WERI-Rb-1 (cell line): Measurements from ENCODE around the gene DENND2C.

Source experiments
- DNase-seq: peaks from one replicate; pipeline ENCODE4 v3.0.0-alpha.2; 2020
- H3K27ac ChIP-seq: fragments of 250-450 bp; sonication (Bioruptor Pico); 2 replicates; pipeline ENCODE4 v1.5.1; 2020; ENCODE audit warnings: mild to moderate bottlenecking, moderate library complexity
- H3K27me3 ChIP-seq: fragments of 250-450 bp; sonication (Bioruptor Pico); 2 replicates; pipeline ENCODE4 v1.5.1; 2021; ENCODE audit warnings: mild to moderate bottlenecking, low read depth, moderate library complexity; ENCODE audit not compliant: insufficient read depth, severe bottlenecking
- H3K36me3 ChIP-seq: fragments of 250-450 bp; sonication (Bioruptor Pico); 2 replicates; pipeline ENCODE4 v1.5.1; 2020; ENCODE audit warnings: mild to moderate bottlenecking, moderate library complexity
- H3K4me3 ChIP-seq: 2 replicates; pipeline ENCODE4 v1.5.1; 2011; ENCODE audit warnings: low read depth, mild to moderate bottlenecking, control low read depth, low read length
- H3K9me3 ChIP-seq: fragments of 250-450 bp; sonication (Bioruptor Pico); 2 replicates; pipeline ENCODE4 v1.5.1; 2021; ENCODE audit warnings: mild to moderate bottlenecking, moderate library complexity; ENCODE audit not compliant: severe bottlenecking
- TF ChIP-seq, protein P1 (sequence below): IDR thresholded peaks from 2 replicates; pipeline ENCODE4 v1.5.1; 2011; ENCODE audit warnings: low read depth, mild to moderate bottlenecking, control low read depth, inconsistent platforms, low read length

The DENND2C gene

DNA sequence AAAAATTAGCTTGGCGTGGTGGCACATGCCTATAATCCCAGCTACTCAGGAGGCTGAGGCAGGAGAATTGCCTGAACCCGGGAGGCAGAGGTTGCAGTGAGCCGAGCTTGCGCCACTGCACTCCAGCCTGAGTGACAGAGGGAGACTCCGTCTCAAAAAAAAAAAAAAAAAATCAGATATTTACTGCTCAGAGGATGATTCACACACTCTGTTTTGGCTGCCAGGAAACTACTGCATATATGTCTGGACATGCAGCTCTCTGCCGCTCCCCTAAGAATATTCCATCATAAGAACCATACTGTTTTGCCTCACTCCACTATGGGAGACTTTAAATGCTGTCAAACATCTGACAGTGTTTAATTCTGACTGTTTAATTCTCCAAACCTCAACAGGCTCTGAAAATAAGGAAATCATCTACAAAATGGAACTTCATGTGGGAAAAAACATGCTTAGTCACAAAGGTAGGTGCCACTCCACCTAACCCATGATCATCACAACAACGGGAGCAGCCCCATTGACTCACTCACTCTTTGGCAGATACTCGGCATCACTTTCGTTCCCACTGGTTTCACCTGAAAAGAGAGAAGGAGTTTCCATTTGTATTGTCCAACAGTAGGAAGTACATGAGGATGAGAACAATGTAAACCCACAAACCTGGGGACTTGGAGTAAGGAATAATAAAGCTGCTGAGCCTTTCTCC lies 59.2 kb downstream of the DENND2C start:
- Histone ChIP-seq H3K9me3 (no peaks in the 10 kb centered on the region), H3K36me3 (no peaks in the 10 kb centered on the region), H3K27ac (no peak overlapping the region), H3K27me3 (no peaks in the 10 kb centered on the region), H3K4me3 (no peak overlapping the region)
- no peak for DNase-seq
- TF ChIP-seq, protein P1, sequence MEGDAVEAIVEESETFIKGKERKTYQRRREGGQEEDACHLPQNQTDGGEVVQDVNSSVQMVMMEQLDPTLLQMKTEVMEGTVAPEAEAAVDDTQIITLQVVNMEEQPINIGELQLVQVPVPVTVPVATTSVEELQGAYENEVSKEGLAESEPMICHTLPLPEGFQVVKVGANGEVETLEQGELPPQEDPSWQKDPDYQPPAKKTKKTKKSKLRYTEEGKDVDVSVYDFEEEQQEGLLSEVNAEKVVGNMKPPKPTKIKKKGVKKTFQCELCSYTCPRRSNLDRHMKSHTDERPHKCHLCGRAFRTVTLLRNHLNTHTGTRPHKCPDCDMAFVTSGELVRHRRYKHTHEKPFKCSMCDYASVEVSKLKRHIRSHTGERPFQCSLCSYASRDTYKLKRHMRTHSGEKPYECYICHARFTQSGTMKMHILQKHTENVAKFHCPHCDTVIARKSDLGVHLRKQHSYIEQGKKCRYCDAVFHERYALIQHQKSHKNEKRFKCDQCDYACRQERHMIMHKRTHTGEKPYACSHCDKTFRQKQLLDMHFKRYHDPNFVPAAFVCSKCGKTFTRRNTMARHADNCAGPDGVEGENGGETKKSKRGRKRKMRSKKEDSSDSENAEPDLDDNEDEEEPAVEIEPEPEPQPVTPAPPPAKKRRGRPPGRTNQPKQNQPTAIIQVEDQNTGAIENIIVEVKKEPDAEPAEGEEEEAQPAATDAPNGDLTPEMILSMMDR: no peak

DNA sequence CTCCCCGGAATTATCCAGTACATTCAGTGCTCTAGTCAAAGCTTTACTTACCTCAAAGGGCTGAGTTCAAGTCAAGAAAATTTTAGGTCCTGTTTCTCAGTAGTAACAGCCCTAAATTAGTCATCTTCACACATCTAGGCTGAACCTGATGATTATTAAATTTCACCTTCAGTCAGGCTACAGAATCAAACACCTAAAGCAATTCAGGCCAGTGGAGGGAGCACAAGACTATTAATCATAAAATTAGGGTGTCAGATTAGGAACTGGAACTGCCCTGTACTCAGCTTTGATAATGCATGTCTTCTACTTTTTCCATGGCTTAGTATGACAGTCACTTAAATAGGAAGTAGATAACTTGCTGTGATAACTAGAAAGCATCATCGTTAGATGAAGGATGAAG lies 60.0 kb downstream of the DENND2C start:
- H3K36me3 ChIP-seq: no peaks in the 10 kb centered on the region
- TF ChIP-seq, protein P1: no peak
- no peaks in the 10 kb centered on the region for H3K27me3 ChIP-seq
- H3K27ac ChIP-seq: no peak overlapping the region
- DNase-seq: no peak
- H3K4me3 ChIP-seq: no peak overlapping the region
- no peaks in the 10 kb centered on the region for H3K9me3 ChIP-seq

DNA sequence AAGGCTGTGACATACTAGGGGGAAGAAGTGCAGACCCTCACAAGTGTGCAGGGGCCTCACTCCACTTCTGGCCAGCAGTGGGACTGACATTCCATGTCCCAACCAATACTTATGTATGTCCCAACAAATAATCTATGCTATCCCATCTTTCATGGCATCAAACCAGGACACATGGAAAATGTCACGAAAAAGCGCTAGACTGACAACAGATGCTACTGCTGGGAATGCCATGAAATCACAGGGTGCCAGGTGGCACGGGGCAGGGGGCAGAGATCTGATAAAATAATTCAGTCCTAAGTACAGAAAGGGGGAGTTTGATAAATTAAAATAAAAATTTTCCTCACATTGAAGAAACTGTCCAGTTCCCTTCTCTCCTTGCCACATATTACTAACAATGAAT lies 60.8 kb downstream of the DENND2C start:
- H3K27me3 ChIP-seq: no peaks in the 10 kb centered on the region
- H3K36me3 ChIP-seq: no peaks in the 10 kb centered on the region
- no peak for DNase-seq
- no peaks in the 10 kb centered on the region for H3K9me3 ChIP-seq
- TF ChIP-seq, protein P1: no peak
- H3K27ac ChIP-seq: no peak overlapping the region
- H3K4me3 ChIP-seq: no peak overlapping the region

DNA sequence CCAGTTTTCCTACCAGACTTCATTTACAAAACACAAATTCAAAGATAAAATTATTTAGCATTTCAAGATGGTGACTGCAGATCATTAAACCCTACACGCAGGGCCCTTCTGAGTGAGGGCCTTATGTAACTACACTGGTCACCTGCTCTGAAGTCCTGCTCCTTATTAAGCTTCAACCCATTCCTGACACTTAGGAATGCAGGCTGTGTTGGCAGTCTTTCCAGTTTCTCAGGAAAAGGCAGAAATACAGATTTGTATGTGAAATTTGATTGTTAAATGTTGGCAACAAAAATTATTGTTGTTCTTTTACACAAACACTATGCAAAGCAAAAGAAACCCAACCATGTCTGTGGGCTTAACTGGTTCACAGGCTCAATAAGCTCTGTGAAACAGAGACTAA lies 62.6 kb downstream of the DENND2C start:
- TF ChIP-seq, protein P1: no peak
- H3K27ac ChIP-seq: no peak overlapping the region
- no peak for DNase-seq
- H3K4me3 ChIP-seq: no peak overlapping the region
- H3K36me3 ChIP-seq: no peaks in the 10 kb centered on the region
- H3K9me3 ChIP-seq: peaks cover 6% of the 10 kb centered on the region
- no peaks in the 10 kb centered on the region for H3K27me3 ChIP-seq

DNA sequence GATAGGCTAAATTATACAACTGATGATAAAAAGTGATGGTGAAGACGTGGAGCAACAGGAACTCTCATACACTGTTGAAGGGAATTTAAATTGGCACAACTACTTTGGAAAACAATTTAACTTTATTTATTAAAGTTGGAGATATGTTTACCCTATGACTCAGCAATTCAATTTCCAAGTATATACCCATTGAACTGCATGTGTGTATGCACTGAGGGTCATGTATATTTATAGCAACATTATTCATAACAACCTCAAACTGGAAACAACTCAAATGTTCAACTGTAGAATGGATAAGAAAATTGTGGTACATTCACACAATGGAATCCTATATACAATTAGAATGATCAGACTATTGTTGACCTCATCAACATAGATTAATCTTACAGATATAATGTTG lies 71.9 kb downstream of the DENND2C start:
- TF ChIP-seq, protein P1: no peak
- DNase-seq: no peak
- Histone ChIP-seq H3K27me3 (no peaks in the 10 kb centered on the region), H3K27ac (no peak overlapping the region), H3K4me3 (no peak overlapping the region), H3K9me3 (no peaks in the 10 kb centered on the region), H3K36me3 (no peaks in the 10 kb centered on the region)

DNA sequence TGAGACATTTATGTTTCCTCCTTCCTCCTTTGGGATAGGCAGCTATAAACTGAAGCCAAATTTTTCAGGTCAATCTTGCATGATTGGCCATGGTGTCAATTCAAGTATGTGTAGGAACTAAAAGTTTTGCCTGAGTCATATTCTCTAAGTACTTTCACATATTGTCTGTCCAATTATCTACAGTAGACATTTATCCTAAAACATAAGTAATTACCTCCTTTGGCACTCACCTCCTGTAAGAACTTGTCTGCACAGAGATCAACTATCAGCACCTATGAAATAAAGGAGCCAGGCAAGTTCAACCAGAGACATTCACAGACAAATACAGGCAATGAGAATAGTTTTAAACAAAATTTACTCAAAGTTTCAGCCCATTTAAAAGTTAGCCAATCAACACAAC lies 74.2 kb downstream of the DENND2C start:
- H3K27me3 ChIP-seq: no peaks in the 10 kb centered on the region
- no peak overlapping the region for H3K4me3 ChIP-seq
- H3K36me3 ChIP-seq: no peaks in the 10 kb centered on the region
- H3K9me3 ChIP-seq: no peaks in the 10 kb centered on the region
- no peak for DNase-seq
- H3K27ac ChIP-seq: no peak overlapping the region
- TF ChIP-seq, protein P1: no peak
